ENCODE data around the gene NLRP9.

The NLRP9 gene

DNA sequence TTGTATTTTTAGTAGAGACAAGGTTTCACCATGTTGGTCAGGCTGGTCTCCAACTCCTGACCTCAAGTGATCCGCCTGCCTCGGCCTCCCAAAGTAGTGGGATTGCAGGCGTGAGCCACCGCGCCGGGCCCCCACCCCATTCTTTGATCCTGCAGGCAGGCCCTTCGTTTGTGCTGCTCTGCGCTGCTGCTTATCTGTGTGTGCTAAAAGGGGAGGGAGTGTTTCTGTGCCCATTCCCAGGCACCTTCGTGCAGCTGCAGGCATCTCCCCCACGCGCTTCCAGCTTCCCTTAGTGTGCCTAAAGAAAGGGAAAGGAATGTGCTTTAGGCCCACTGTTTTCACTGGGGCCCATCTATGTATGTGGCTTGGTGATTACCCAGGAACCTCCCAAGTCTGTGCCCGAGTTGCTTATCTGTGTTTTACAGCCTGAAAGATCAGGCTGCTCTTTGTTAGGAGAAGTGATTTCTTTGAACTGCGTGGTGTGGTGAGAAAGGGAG is 36.0 kb downstream of the NLRP9 start:
- no peak for DNase-seq

DNA sequence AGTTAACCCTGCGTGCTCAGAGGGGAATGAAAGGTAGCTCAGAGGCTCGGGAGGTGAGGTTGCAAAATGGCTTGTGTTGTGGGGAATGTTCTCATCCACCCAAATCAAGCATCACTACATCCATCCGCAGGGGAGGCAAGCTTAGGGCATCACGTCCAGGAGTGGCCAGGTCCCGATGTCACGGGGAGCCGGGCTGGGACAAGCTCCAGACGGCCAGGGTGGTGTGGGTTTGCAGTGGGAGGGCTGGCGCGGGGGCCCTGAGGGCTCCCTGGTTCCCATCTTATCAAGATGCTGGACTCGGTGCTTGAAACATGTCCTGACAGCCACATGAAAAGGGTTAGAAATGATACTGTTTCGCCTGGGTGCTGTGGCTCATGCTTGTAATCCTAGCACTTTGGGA is 37.4 kb downstream of the NLRP9 start:
- no peak for DNase-seq

DNA sequence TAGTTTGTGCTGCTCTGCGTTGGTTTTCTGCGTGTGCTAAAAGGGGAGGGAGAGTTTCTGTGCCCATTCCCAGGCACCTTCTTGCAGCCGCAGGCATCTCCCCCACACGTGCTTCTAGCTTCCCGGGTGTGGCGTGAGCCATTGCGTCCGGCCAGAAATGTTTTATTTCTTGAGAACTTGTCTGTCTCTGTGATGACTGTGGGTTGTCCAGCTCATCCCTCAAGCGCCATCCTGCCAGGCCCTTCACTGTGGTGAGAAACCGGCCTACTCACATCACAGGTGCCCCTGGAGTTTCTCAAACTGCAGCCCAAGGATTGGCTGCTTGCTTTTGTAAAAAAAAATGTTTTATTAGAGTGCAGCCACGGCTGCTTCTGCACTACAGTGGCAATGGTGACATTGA is 39.0 kb downstream of the NLRP9 start:
- DNase-seq, result no peak

DNA sequence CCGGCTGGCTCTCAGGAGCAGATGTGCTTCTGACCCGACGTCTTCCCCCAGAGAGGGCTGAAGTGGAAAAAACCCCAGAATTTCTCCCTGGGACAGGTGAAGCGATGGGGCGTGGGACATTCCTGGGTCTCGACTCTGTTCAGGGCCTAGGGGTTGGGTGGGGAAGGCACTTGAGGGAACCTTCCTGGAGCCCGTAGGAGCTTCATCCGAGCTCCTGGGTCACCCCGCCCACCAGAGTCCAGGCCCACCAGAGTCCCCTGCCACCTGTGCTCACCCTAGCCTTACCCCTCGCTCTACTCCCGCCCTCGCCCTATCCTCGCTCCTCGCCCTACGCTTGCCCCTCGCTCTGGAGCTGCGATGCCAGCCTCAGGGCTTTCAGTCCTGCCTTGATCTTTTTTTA is 39.9 kb downstream of the NLRP9 start:
- DNase-seq, result no peak

DNA sequence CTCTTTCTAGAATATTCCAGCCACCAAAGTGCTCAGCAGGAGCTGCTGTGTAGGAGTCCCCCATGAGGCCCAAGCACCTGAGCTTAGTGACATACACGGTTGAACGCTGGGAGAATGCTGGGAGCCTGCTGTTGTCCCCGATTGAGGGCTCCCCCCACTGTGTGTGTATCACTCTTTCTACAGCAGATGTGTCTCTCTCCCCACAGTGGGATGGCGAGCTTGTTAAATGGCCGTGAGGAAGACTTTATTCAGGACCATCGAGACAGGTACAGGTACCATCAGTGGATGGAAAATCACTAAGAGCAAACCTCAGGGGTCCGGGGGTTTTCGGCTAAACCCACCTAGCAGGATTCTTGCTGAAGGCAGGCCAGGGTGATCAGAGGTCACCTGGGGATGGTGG is 40.5 kb downstream of the NLRP9 start:
- no peak for DNase-seq

DNA sequence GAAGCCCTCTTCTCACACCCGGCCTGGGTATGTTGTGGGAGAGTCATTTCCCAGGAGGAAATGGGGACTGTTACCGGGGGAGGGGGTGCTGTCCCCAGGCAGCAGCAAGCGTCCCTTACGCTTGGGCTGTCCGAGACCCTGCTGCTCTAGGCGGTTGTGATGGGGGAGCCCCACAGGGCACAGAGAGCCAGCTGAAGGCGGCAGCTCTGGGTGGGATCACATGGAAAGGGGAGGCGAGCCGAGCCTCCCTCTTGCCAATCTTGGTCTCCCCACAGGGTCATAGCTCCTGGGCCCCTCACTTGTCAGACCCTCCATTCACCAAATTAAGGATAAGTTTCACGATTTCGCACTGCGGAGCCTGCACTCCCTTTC is 41.1 kb downstream of the NLRP9 start:
- DNase-seq, result no peak

DNA sequence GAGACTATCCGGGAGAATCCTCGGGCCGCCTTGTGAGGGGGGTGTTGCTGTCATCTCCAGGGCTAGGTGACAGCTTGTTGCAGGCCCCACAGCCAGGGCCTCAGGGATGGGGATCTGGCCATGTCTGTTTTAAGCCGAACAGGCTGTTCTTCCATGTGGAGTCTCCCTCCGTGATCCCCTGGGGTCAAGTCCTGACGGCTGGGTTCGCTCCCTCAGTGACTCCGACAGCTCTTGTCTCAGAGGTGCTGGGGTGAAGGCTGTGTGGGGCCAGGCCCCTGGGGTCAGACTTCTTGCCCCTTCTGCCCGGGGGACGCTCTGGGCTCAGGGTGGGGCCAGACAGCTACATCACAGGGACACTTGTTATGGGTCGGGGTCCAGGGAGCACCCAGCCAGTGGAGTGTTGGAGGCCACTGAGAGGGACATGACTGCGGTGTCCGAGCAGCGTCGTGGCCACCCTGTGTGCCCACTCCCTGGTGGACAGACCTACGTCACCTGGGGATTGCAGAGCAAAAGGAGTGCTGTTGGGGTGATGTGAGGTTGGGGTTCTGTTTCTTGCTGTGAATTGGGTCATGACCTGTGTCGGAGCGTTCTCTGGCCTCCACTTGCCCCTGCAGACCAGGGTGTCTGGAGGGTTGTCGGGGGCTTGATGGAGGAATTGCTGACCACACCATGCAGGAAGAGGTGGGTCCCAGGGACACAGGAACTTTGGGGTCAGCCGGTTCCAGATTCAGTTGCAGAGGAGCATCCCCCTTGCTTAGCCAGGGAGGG is 41.7 kb downstream of the NLRP9 start:
- no peak for DNase-seq

DNA sequence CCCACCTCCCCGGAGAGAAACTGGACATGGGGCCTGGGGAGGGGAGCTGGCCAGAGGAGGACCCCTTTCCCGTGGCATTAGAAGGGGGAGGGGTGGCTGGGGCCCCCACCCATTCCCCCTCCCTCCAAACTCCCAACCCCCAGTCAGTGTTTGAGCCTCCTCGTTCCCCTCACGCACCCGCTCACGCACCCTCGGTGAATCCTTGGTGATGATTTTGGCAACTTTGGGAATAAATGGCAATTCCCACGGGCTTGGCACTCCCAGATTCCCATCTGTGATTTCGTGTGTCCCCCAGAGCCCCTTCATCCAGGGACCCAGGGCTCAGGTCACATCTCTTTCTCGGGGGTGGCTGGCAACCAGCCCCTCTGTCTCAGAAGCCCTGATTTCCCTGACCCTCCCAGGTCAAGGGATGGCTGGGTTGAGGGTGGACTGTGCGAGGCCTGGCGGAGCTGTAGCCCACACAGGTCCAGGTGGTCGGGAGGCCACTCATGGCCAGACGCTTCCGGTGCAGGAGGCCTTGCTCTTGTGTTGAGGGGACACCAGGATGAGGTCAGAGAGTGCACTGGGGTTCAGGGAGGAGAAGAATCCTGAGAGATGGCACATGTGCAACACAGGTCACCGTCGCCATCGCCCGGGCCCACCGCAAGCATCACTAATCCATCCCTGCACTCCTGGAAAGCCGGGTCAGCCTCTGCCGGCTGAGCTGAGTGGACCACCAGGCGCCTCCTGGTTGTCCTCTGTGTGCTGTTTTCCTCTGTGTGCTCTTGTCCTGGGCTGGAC is 42.5 kb downstream of the NLRP9 start:
- DNase-seq, result no peak

DNA sequence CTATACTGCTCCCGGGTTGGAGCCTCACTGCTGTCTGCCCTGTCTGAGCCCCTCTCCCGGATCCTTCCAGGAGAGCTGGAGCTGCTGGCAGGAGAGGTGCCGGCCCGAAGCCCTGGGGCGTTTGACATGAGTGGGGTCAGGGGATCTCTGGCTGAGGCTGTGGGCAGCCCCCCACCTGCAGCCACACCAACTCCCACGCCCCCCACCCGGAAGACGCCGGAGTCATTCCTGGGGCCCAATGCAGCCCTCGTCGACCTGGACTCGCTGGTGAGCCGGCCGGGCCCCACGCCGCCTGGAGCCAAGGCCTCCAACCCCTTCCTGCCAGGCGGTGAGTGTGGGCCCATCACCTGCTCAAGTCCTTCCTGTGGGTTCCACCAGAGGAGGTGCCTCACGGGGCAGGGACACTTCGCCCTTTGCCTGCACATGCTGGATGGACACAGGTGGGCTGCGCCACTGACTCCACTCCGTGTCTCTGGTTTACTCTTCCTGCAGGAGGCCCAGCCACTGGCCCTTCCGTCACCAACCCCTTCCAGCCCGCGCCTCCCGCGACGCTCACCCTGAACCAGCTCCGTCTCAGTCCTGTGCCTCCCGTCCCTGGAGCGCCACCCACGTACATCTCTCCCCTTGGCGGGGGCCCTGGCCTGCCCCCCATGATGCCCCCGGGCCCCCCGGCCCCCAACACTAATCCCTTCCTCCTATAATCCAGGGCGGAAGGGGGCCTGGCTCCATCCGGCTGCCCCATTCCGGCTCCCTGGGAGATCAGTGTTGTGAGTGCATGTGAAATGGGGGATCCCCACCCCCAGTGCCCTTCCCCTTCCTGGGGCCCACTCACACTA is 43.3 kb downstream of the NLRP9 start:
- DNase-seq, result no peak

DNA sequence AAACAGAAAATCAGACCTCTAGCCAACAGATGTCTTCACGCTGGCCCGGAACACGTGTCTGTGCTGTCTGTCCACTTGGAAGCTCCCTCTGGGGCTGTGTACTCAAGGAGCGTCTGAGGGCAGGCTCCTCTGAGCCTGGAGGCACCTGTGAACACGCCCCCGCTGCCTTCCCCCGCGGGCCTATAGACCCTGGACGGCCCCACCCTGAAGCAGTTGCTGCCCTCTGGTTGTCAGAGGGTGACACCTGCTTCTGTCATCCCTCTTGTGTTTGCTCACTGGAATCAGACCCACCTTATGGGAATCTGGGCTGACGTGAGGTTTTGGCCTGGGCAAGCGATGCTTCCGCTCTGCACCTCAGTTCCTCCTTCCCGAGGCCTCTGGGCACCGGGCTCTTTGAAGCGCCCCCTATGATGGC is 44.0 kb downstream of the NLRP9 start:
- DNase-seq, result no peak

DNA sequence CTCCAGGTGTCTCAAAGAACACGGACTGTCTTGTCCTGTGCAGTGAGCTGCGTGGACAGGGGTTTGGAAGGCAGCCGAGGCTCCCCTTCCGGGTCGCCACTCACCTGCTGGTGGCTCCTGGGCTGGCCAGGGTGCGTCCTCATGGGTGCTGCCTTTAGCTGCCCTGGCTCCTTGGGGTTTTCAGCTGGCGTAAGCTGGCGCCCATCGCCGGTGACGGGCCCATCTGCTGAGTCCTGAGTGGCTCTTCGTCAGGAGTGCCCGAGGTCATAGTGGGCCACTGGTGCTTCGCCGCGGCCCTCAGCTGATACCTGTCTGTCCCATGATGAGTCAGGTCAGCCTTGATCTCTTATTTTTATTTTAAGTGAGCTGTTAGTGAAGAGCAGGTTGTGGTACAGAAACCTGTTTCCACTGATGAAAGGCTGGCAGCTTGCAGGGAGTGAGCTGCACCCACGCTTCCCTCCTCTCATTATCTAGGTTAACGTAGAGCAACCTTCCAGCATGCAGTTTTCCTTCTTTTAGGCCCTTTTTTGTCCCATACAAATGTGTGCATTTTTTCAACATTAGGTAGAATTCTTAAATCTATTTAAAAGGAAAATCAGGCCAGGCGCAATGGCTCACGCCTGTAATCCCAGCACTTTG is 44.7 kb downstream of the NLRP9 start:
- no peak for DNase-seq

DNA sequence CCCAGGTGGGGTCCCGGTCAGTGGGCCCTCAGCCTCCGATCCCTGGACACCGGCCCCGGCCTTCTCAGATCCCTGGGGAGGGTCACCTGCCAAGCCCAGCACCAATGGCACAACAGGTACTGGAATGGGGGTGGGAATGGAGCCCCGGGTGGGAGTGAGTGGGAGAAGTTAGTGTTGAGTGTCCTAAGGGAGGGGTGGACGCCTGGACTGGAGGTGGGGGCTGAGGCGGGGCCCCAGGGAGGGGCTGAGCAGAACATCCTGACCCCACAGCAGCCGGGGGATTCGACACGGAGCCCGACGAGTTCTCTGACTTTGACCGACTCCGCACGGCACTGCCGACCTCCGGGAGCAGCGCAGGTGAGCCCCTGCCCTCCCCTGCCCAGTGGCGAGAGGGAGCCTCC is 45.5 kb downstream of the NLRP9 start:
- DNase-seq, result no peak

DNA sequence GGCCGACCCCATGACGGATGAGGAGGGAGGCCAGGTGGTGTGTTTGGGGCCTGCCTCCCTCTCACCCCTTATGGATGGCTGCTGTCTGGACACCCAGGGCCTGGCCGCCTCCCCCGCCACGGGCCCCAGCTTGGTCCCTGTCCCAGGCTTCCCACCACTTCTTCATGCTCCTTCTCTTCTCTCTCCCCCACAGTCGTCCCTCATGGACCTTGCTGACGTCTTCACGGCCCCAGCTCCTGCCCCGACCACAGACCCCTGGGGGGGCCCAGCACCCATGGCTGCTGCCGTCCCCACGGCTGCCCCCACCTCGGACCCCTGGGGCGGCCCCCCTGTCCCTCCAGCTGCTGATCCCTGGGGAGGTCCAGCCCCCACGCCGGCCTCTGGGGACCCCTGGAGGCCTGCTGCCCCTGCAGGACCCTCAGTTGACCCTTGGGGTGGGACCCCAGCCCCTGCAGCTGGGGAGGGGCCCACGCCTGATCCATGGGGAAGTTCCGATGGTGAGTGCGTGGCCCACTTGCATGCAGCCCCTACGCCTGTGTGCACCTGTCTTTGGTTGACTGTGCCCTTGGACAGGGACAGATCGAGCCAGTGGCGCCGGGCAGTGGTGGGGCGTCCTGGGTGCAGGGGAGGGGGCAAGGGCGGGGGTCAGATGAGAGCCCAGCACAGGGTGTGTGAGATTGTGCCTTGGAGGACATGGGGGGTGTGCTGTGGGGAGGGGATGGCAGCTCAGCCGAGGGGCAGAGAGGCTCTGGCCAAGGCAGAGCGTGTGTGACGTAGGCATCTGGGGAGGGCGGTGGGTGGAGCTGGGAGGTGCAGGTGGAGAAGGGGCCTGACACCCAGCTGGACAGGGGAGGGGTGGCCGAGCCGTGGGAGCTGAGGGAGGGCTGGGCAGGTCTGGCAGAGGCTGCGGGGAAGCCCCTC is 46.4 kb downstream of the NLRP9 start:
- DNase-seq, result no peak

DNA sequence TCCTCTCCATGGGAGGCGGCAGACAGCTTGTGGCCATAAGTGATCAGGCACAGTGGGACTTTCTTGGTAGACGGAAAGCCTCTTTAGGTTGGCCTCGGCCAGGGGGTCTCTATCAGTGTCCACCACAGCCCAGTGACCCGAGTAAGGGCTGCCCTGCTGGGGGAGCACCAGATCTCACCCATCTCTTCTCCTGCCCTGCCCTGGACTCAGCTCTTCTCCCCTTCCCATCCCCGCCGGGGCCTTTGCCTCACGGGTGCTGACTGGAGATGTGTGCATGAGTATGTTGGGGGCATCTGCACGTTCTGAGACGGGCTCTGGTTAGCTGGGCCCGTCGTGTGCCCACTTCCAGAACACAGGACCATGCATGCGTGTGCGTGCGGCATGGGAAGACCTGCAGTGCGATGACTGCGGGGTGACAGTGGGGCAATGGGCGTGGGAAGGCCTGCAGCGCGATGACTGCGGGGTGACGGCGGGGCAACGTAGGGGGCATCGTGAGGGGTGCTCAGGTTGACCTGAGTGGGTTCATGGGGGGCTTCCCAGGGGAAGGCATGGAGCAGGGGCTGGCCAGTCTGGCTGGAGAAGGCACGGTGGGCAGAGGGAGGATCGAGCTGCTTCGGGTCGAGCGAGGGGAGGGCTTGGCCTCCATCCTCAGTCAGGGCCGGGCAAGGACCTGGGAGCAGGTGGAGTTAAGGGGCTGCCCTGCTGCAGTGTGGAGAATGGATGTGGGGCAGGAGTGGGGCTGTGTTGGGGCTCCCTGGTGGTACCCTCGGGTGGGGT is 47.2 kb downstream of the NLRP9 start:
- no peak for DNase-seq

DNA sequence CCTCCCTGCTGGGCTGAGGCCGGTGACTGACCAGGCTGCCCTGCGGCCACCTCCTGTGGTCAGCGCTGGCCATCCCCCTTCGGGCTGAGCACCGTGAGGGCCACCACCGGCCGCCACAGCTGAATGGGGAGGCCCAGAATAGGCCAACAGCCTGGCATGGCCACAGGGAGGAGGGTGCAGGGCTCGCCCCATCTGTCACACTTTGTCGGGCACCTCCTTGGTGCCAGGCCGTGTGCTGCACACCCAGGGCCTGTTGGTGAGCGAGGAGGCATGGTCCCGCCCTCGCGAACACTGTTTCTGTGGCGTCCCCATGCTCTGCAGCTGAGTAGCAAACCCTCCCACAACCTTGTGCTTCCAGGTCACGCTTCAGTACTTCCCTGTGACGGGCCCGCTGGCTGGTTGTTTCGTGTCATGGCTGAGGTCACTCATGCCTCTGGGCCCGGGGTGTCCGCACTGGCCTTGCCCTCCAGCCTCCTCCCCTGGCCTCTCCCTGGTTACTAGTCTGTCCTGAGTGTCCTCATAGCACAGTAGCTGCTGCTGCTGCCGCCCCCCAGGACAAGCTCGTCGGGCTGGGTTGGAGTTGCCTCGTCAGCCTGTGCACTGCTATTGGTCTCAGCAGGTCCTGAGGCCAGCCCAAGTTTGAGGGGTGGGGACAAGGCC is 48.0 kb downstream of the NLRP9 start:
- no peak for DNase-seq

DNA sequence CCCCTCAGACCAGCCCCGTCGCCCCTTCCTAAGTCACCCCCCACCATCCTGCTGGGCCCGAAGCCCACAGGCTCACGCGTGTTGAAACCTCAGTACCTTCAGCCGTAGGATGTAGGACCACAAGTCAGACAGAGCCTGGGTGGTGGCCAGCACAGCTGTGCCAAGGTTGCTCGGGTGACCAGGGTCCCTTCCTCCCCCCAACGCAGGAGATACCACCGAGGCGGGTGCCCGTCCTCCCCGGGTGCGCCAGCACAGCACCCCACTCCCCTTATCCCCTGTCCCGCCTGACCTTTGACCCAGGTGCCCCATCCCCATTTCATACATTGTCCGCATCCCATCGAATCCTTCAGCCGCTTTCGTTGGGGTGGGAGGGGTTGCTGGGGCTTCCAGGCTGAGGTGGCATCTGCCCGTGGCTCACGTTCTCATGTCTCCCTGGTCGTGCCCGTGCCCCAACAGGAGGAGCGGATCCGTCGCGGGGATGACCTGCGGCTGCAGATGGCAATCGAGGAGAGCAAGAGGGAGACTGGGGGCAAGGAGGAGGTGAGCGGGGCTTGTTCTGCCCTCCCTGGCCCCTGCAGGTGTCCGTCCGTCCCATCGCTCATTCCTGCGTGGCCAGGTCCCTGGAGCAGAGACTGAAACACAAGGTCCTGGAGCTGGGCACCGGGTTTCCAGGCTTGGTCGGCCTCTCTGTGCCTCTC is 48.6 kb downstream of the NLRP9 start:
- no peak for DNase-seq

DNA sequence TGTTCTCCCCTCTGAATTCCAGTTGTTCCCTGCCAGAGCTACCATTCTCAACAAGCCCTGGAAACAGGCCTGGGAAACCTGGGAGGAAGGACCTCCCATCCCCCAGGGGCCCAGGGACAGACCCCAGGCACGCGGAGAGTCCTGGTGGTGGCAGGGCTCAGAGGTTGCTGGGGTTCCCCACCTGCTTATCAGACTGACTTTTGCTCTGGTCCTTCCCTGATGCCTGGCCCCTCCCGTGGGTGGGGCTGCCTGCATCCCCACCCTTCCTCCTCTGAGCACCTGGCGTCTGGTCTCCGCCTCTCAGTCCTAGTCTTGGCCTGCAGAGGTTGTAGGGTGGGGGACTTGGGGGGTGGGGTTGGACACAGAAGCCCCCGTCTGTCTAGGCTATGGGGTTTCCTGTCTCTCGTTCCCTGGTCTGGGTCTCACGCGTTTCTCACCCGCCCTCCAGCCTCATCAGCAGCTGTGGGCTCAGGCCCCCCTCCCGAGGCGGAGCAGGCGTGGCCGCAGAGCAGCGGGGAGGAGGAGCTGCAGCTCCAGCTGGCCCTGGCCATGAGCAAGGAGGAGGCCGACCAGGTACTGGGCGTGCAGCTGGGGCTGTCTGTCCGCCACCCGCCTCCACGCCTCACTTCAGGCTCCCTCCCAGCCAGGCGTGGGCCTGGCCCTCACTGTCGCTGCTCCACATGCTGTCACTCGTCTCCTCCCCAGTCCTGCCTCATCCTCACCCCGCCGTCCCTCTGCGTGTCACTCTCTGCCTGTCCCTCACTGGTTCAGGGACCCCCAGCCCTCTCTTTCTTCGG is 49.6 kb downstream of the NLRP9 start:
- no peak for DNase-seq

DNA sequence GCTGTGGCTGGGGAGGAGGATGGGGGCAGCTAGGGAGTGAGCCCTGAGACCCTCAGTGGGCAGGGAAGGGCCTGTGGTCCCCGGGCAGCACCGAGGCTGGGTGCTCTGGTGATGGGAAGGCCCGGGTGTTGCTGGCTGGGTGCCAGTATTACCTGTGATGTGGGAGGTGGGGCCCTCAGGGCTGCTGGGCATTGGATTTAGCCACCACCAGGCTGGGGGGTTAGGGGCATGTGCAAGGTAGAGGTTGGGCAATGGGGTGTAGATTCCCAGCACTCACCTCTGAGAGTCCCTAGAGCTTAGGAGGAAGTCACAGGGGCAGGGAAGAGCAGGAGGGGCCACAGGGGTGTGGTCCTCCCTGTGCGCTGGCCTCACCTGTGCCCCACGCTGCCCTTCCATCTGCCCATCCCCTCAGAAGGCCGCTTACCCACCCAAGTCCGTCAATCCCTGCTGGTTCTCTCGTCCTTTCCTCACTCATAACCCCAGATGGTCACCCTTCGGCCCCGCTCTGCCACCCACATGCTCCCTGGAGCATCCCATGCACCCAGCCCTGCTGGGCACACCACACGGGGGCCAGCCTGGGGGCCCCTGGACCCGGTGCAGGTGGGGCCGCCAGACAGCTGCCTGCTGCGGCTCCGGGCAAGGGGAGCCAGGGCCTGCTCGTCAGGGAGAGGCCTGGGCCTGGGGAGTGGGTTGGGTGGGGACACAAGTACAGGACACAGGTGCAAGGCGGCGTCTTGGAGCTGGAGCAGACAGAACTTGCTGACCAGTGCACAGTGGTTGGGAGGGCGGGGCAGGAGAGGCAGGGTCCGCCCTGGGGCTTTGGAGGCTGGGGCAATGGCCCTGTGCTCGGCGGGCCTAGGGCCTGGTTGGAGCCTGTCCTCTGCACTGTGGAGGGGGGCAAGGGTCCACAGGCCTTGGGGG is 50.7 kb downstream of the NLRP9 start:
- DNase-seq, result no peak
